ENCODE measurements around the gene NACC2.

DNA sequence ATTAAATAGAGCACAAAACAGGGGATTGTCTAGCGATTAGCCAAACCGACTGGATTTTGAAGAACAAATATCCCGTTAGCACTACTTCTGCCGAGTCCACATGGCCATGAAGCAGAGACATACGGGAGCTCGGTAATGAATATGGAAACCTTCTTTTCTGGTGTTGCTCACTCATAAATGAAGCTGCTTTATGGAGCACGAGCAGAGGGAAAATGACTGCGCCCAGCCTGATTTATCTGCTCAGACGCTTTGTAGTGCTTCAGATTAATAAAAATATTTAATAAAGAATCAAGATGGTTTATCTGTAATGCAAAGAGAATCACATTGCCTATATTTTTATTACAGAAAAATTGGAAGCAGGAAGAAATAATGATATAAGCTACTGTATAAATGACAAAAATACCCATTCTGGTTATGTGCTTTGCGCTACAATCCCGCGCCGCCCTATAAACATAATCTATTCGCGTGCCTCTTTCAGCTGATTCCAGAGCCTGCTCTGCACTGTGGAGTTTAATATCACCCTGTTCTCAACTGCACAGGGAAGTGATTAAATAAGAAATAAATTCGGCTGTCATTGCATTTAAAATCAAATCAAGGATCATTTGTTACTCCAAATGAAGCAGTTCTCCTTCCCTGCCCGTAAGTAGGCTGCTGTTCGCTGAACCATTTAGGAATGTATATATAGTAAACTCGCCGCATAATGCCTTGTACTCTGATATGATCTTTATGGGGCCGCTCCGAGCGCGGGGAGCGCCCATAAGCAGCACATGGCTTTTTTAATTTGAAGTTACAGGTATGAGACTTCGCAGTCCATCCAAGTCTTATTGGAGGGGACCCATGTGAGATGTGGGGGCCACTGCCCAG, 111.6 kb downstream of the NACC2 start:
- no peak for TF ChIP-seq POLR2A (IDR thresholded peaks at IDR 0.05)
- no peak for TF ChIP-seq CTCF (IDR thresholded peaks at IDR 0.05 in 4 of 5, conservative IDR thresholded peaks at IDR 0.05 in 1 of 5)

Data from gastrocnemius medialis (tissue), 4 donors.